Forelimb muscle (tissue), 1 donor: ENCODE measurements around the gene PYROXD2. TPM values are rescaled to one million over a fixed set of nuclear protein-coding genes. Genes with fewer than 3 reads are reported as not detected.

ENCODE experiments used
- DNase-seq: peaks from one replicate; pipeline ENCODE4 v3.0.0-alpha.2; 2013; ENCODE audit warnings: low read depth
- polyA plus RNA-seq: library from polyadenylated mRNA; unstranded; fragments of 120-200 nt; gene quantifications from one replicate; pipeline ENCODE4 v1.2.1, GENCODE V29; 2013; ENCODE audit not compliant: insufficient read length

PYROXD2 gene
- polyA plus RNA-seq, 1 donor = 13.7 TPM

DNA sequence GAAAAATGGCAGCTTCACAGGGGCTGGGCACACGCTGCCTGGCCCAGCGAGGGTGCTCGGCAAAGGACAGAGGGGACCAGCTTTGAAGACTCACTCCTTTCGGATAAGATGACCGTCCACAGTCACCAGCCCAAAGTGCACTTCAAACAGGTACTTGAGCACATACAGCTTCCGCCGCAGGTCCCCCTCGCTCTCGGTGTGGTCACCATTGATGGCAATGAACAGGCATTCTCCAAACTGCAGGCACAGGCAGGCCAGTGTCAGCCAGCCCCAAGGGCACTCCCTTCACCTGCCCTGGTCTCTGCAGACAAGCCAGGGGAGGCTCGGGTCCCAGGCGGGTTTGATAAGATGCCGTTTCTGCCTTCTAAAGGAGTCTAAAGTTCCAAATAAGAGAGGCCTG, 20.2 kb upstream of the PYROXD2 start:
- DNase-seq = no peak

DNA sequence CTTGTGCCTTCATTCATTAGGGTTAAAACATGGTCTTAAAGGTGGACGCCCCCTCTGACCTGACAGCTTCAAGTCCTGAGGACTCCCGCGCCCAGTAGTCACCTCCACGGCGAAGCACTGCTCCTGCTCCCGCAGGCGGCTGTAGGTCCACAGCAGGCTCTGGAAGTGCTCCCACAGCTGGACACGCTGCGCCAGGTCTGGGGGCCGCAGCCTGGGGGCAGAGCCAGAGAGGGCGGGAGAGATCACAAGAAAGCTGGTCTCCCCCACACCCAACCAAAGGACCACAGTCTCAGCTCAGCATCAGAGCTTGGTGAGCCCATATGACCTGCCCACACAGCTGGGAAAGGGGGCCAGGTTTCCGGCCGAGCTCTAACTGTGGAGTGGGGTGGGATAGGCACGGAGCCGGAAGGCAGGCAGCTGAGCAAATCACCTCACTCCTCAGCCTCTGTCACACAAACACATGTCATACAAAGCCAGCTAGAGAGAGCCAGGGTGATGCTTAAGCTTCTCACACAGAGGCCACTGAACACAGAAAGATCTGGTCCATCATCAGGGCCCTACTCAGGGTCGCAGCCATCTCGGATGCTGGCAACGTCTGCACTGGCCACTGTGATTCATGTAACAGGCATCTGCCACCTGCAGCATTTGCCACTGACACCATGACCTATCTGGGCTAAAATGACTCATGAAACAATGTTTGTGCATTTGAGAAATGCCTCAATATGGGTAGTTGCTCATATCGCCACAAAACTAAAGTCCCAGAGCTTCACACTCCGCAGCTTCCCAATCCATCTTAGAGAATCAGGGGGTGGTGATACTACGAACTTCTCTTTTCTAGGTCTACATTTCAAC, 19.1 kb upstream of the PYROXD2 start:
- DNase-seq = no peak

DNA sequence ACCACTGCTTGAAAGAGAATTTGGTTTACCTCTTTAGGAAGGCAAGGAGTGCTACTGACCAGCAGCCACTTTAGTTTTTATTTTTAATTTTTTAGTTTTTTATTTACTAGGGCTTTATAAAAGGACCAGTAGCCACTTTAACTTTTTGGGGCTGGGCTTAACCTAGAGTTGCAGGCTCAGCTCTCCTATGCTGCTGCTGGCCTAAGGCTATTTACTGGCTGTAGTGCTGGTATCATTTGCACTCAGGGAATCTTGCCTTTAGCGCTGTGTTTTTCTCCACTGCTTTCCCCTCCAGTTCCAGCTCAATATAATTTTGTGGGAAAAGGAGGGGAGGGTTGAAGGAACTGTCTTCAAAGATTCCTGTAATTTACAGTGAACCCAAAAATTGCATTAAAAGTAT, 18.4 kb upstream of the PYROXD2 start:
- no peak for DNase-seq

DNA sequence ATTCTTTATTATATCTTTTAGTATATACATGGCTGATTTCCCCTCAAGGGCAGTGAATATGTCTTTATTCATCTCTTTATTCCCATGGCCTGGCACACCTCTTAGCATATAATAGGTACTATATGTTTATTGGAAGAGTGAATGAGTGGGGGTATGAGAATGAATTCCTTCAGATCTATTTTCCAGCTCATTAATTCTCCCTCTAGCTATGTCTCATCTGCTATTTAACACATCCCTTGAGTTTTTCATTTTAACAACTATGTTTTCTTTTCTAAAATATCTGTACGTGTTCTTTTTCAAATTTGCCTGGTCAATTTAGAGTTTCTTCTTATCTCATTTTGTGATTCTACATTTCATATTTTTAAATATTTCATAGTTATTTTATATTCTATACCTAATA, 17.3 kb upstream of the PYROXD2 start:
- DNase-seq = no peak

DNA sequence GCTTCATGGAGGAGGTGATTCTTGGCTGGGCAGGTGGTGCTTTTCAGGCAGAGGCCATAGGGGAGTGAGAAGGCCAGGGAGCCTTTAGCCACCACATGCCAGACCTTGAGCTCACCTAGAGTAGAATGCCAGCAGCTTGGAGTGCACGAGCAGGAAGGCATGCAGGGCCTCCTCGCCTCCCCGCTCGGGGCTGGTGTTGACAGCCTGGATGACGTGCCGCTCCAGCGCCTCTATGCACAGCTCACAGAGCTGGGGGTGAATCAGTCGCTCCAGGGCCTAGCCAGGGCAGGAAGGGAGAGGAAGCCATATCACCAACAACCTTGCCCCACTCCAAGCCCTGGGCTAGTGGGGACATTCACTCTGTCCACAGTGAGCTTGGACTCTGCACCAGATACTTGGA, 16.0 kb upstream of the PYROXD2 start:
- no peak for DNase-seq

DNA sequence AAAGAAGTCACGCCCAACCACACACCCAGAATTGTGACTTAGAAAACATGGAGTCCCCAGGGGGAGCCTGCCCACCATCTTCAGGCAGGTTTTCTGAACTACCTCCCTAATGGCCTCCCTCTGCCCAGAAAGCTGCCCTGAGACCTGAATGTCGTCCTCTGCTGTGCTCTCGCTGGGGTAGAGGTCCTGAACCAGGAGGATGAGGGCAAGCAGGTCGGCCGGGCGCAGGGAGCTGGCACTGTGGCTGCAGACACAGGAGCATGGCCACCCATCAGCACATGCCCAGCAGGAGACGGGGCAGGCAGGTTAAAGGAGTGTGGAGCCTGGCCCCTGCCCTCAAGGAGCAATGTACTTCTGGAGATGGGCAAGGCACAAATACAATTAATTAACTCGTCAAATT, 15.4 kb upstream of the PYROXD2 start:
- no peak for DNase-seq

DNA sequence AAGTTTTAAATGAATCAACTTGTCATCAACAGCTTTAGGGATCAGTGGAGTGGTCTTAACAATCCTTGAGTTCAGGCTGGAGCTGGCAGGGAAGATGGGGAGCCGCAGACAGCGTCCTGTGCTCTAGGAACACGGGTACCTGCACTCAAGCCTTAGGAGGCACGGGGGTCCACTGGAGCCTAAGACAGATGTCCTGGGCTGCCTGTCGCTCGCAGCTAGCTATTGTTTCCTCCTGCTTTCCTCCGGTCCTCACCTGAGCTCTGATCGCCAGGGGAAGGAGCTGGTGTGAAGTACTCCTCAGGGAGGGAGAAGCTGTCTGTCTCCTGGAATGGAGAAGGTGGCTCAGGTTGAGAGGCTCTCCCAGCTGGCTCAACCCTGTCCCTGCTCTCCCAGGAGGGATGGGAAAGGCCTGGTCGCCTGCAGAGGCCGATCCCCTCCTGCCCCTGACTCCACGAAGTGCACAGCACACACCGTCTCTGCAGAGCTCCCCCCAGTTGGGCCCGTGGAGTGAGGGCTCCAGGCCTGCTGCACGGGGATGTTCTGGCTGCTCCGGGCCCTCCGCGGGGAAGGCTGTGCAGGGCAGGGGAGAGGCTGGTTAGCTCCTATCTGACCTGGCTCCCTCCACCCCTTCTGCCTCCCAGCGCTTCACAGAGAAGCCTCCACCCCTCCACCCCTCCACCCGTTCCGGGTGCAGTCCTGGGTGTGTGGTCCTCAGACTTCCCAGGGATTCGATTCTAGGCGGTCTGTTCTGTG, 14.5 kb upstream of the PYROXD2 start:
- DNase-seq = no peak

DNA sequence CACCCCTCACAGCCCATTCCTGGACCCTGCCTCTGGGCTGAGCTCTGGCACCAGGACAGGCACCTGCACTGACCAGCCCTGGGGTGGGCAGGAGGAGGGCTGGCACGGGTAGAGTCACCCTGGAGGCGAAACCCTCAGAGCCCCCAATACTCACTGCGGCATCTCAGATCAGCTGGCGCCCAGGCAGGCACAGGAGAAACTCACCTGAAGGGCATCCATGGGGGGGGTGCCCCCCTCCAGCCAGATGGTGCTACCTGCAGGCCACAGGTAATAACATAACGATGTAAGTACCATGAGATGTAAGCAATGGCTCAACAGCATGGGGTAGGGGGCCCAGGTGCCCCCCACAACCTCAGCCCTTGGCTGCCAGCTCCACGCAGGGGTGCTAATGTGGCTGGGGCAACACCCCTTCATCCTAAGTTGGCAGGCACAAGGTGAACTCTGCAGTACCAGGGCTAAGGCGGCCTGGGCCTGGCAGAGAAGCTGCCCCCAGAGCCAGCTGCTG, 12.1 kb upstream of the PYROXD2 start:
- DNase-seq = no peak

DNA sequence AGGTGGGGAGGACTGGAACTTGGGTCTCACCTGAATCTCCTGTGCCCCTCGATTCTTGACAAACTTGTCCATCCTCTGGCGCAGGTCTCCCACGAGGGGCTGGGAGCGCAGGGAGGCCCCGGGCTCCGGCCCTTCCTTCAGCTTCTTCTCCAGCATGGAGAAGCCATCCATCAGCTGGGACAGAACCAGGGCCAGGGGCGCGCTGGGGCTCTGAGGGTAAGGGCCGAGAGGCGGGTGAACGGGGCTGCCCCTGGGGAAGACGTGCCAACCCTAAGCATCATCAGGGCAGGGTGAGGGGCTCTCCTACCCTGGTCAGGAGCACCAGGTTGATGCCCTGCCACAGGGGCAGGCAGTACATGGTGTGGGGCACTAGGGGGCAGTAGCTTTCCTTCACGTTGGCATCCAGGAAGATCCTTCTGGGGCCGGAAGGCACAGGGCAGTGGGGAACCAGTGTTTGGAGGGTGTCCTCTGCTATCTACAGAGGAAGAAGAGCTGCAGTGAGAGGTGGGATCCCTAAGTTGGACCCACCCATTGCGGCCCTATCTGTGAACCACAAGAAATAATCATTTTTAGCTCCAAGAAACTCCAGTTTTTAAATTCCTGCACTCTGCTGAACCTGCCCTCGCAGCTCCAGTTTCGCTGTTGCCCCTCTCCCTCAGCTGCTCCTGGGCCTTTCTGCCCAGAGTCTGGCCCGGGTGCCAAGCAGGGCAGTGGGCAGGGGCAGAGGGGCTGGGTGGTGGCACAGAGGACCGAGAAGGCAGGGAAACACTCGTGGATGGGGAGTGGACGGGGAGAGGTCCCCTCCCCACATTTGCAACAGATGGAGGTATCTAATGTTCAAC, 10.8 kb upstream of the PYROXD2 start:
- DNase-seq = no peak

DNA sequence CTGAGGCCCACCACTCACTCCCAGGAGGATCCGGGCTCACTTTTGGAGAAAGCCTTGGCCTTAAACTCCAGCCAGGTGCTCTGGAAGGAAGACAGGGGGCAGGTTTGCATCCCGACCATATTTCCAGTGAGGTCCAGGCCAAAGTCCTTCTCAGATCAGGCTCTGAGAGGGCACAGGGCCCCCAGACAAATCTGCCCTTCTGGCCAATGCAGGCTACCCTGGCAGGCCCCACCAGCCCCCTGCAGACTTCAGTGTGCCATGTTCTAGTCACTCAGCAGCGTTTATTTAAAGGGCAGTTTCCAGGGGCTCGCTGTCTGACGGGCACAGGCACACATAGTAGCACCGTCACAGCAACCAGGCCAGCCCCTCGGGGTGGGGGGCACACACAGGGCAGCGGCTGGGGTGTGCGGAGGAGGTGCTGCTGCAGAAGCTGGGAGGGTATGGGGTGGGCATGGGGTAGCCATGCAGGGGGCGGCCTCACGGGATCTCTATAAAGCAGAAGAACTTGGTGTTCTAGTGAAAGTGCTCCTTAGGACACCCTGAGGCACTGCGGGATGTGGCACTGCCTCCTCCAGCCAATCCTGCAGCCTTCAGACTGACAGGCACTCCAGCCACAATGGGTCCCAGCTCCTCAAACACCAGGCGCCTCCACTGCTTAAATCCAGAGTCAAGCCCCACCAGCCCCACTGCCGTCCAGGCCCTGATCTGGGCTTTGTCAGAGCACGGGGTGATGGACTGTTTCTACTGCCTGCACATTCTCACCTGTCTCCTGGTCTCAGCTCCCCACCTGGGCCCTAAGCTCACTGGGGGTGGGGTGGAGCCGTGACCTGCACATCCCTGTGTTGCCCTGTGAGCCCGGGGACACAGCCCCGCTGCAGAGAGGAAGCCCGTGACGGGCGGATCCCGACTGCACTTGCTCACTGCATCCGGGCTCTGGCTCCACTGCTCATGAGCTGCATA, 9.6 kb upstream of the PYROXD2 start:
- no peak for DNase-seq

DNA sequence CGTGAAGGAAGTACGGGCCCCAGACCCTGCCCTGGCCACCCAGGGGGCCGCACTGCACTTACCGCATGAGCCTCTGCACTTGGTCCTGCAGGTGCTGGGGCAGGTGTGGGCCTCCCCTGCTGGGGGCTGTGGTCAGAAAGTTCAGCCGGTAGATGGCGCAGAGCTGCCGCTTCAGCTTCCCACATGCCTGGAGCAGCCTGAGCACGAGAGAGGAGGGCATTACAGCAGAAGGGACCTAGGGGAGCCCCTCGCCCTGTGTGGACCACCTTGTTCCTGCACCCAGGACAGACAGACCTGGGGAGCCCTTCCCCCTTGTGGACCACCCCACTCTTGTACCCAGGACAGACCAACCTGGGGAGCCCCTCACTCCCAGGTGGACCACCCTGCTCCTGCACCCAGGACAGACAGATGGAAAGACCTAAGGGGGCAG, 8.7 kb upstream of the PYROXD2 start:
- DNase-seq = no peak

DNA sequence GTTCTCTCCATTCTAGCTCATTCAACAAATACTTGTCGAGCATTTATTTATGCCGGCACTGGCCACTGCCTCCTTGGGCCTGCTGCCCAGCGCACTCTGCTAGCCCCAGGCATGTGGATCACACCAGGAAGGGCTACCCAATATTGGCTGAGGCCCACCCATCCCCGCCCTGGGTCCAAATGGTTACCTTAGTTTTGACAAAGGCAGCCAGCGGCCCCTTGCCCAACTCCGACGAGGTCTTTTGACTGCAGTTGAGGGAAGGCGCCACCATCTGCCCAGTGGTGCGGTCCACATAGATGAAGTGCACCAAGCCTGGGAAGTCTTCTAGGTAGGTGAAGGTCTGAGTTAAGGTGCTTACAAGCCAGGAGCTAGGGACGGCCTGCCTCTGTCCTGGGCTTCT, 7.2 kb upstream of the PYROXD2 start:
- no peak for DNase-seq

DNA sequence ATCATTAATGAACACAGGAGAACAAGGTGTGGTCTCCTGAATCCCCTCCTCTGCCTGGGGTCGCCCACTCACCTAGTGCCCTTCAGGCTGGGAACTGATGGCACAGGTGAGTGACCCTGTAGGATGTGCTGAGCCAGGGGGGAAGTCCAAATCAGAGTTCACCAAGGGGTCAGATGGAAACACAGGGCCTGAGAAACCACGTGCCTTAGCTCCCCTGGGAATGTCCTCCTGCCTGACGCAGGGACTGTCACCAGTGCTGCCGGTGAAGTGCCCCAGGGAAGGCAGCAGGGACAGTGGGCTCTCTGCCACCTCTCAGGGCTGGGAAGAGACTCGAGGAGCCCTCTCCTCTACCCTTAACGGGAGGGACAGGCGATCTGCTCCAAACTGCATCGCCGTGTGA, 5.8 kb upstream of the PYROXD2 start:
- DNase-seq = no peak

DNA sequence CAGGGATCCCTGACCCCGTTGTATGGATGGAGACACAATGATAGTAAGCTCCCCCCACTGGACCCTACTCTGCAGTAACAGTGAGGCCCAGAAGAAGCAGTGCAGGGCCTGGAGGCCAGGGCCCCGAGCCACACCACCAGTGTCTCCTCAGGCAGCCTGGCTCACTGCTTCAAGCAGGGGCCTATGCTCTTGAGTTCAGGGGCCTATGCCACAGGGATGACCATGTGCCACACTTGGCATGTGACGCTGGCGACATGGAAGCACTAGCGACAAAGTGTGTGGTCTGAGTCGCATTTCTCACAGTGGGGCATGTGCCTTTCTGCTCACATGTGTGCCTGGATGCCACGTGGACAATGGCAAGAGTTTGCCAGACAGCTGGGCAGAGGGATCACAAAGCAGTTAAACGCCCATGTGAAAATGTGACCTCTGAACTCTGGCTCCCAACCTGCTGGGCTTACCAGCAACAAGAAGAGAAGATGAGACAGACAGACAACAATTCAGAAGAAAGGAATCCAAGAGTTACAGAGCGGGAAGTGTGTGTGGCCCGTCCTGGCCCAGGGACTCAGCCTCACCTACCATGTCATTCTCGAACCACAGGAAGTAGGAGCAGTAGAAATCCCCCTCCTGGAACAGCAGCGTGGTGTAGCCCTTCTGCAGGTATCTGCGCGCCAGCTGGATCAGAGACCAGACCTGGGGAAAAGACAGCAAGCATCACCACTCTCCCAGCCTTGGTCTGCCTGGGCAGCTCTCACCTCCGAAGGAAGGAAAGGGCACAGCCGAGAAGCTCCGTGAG, 4.7 kb upstream of the PYROXD2 start:
- DNase-seq = no peak

DNA sequence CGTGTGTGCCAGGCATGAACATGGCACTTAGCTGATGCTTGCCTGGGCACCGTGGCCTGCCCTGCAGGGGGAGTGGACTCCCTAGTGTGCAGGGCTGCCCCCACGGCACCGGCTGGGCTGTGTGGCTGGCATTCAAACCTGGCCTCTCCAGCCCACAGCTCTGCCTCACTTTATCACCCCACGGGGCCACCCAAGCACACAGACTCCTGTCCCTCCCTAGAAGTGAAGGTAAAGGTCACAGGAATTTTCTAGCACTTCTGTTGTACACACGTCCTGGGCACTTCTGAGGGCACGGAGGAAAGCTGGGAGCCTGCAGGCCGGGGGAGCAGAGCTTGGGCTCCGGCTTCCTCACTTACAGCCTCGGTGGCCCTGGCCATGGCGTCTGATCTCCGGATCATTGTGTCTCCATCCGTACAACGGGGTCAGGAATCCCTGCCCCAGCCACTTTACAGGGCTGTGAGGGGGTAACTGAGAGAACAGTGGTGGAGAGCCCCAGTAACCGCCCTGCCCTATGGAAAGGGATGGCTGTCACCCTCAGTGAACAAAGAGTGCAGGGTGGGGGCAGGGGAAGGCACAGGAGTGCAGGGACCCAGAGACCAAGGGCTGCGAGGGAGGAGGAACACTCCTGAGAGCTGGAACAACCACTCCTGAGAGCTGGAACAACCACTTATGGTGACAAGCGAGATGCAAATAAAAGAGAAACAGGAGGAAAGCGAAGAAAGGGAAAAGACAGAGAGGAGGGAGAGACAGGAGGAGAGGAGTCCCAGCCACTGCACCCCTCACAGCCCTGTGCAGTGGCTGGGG, 3.9 kb upstream of the PYROXD2 start:
- no peak for DNase-seq

DNA sequence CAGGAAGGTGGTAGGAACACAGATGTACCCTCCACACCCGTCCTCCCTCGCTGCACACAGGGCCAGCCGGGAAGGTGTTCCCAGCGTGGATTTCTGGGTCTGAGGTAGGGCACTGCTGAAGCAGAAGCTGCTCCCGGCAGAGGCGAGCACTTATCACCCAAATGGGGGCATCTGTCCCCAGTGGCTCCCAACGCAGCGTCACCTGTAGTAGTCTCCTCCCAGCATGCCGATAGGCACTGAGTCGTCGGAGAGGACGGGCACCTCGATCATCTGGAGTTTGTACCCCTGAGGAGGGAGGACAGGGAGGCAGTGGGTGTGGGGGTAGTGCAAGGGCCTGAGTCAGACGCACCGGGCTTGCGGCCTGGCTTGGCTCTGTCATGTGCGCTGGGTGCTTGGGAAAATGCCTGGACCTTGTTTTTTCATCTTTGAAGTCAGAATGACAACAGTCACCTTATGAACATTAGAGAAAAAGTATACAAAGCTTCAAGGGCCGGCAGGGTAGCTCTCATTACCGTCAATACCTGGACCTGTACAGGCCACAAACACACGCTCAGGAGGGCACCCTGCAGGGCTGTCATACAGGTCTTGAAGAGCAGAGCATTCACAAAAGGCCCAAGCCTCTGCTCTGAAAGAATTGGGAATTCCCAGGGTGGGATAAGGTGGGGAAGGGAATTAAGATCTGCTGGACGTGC, 3.1 kb upstream of the PYROXD2 start:
- no peak for DNase-seq

DNA sequence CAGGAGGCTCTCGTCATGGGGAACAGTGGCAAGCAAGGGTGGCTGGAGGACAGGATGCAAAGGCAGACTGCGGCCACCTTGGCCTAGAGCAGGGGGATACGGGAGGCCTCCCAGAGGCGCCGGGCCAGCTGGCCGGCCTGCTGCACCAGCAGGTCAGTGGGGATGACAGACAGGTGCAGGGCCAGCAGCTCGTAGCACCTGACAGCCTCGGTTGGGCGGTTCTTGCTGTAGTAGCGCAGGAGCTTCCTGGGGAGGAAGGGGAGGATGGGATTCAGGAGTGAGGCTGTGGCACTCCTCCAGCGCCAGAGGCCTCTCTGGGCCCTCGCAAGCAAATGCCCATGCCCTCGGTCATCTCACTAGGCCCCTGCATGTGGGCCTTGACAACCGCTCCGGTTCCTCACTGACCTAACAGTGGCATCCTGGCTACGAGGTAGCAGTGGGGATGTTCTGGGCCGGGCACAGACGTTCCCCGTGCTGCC, 2.5 kb upstream of the PYROXD2 start:
- no peak for DNase-seq

DNA sequence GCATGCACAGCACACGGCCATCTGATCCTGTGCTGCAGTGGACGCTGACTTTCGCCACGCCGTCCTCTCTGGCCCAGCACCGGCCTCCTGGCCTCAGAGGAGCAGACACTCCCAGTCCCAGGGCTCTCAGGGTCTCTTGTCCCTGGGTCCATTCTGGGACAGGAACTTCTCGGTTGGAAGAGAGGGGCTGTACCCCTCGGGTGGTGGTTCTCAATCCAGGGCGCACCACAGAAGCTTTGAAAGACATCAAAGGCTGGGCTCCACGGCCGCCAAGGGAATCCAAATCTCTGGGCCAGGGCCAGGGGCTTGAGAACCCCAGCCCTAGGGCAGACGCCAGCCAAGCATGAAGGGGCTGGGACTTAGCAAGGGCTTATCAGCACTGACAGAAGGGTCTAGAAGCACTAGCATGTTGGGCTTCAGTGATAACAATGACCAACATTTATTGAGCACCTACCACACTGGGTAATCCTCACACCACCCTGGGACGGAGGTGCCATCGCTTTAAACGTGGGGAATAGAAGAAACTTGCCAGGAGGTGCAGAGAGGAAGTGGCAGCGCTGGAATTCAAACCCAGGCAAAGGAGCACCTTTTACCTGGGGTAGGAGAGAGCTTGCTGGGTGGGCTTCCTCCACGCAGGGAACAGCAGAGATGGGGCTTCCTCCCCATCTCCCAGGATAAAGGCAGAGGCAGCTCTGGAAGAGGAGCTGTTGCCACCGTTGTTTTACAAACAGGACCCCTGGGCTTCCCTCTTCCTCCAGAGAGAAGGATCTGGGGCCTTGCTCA, 1.8 kb upstream of the PYROXD2 start:
- no peak for DNase-seq
